Breast epithelium (tissue), 3 donors: ENCODE results near the gene ACSF2. TPM values are rescaled to one million over a fixed set of nuclear protein-coding genes. Genes with fewer than 3 reads are reported as not detected.

ENCODE experiments used
- total RNA-seq, 3 donors: library from RNA; depleted of rRNA; stranded (reverse); fragments of >200 nt; gene quantifications; one replicate each; pipeline ENCODE4 v1.1.0, GENCODE V29; 2016

The ACSF2 gene
- total RNA-seq, 3 donors from 2014 or later = 19.4 to 95.4 (median 86.3) TPM

Other genes with a start within 250 kb of the ACSF2 start
- gene COL1A1, start 224.6 kb upstream of the ACSF2 start, total RNA-seq = 10 to 100 TPM; 23.4 to 67.2 (median 44.5) TPM
- under 1 TPM in 1 of 3 donors, not detected in 2; 0.33 TPM for gene TMEM92, start 151.8 kb upstream of the ACSF2 start, total RNA-seq
- 10 to 100 TPM; 13.6 to 27.5 (median 24.4) TPM for gene XYLT2, start 80.1 kb upstream of the ACSF2 start, total RNA-seq
- gene MRPL27, start 53.0 kb upstream of the ACSF2 start, total RNA-seq = 10 to 100 TPM; 46.0 to 64.9 (median 49.1) TPM
- gene EME1, start 53.0 kb upstream of the ACSF2 start, total RNA-seq = 1 to 10 TPM in 1 of 3 donors, under 1 TPM in 2; 0.29 to 2.0 (median 0.64) TPM
- gene LRRC59, start 28.7 kb upstream of the ACSF2 start, total RNA-seq = 10 to 100 TPM; 42.1 to 72.8 (median 54.0) TPM
- 1 to 10 TPM in 2 of 3 donors, not detected in 1; 2.3 to 5.6 TPM for gene CHAD, start 42.7 kb downstream of the ACSF2 start, total RNA-seq
- 10 to 100 TPM; 33.6 to 39.0 (median 35.1) TPM for gene RSAD1, start 52.6 kb downstream of the ACSF2 start, total RNA-seq
- 1 to 10 TPM in 2 of 3 donors, under 1 TPM in 1; 0.66 to 1.9 (median 1.3) TPM for gene MYCBPAP, start 82.2 kb downstream of the ACSF2 start, total RNA-seq
- gene EPN3, start 106.5 kb downstream of the ACSF2 start, total RNA-seq = 10 to 100 TPM in 1 of 3 donors, 1 to 10 TPM in 1, not detected in 1; 8.2 to 32.8 TPM
- 10 to 100 TPM; 52.4 to 62.3 (median 58.4) TPM for gene SPATA20, start 121.0 kb downstream of the ACSF2 start, total RNA-seq
- 1 to 10 TPM in 2 of 3 donors, under 1 TPM in 1; 0.32 to 2.6 (median 2.3) TPM for gene CACNA1G, start 134.5 kb downstream of the ACSF2 start, total RNA-seq
- gene ABCC3, start 208.7 kb downstream of the ACSF2 start, total RNA-seq = 100 to 1,000 TPM in 1 of 3 donors, 10 to 100 TPM in 1, 1 to 10 TPM in 1; 6.1 to 122 (median 81.0) TPM